ENCODE measurements around the gene ZNF784.

Gene ZNF784

GRCh38 chr19:55617426-55617825, 6.9 kb downstream of the ZNF784 start:
- no peak for DNase-seq

GRCh38 chr19:55616395-55616875, 7.9 kb downstream of the ZNF784 start:
- no peak for DNase-seq

GRCh38 chr19:55615543-55616394, 8.6 kb downstream of the ZNF784 start:
- DNase-seq = no peak

GRCh38 chr19:55614711-55615542, 9.4 kb downstream of the ZNF784 start:
- no peak for DNase-seq

GRCh38 chr19:55613930-55614710, 10.2 kb downstream of the ZNF784 start:
- DNase-seq = no peak

- no peak for DNase-seq
These were observed 11.0 kb downstream of the ZNF784 start for GRCh38 chr19:55613396-55613795.

- no peak for DNase-seq
These were observed 12.3 kb downstream of the ZNF784 start for GRCh38 chr19:55611983-55612645.

GRCh38 chr19:55611300-55611982, 12.9 kb downstream of the ZNF784 start:
- no peak for DNase-seq

GRCh38 chr19:55609326-55609725, 15.0 kb downstream of the ZNF784 start:
- DNase-seq = no peak

- DNase-seq = no peak
These were observed 17.5 kb downstream of the ZNF784 start for GRCh38 chr19:55606817-55607216.

GRCh38 chr19:55606471-55606787, 17.9 kb downstream of the ZNF784 start:
- no peak for DNase-seq

GRCh38 chr19:55605637-55606470, 18.5 kb downstream of the ZNF784 start, which contains the start of gene ZNF865:
ZNF865 (plus strand) TSS chr19:55605647; CDS start chr19:55613619, 7,972 bp downstream.
- DNase-seq = peak; percentile 53

- DNase-seq = peak; percentile 98
These were observed 19.1 kb downstream of the ZNF784 start for GRCh38 chr19:55605207-55605636.

- no peak for DNase-seq
These were observed 20.6 kb downstream of the ZNF784 start for GRCh38 chr19:55603581-55604292.

GRCh38 chr19:55603115-55603514, 21.3 kb downstream of the ZNF784 start:
- DNase-seq = no peak

GRCh38 chr19:55602104-55603001, 22.0 kb downstream of the ZNF784 start:
- no peak for DNase-seq

- no peak for DNase-seq
These were observed 23.3 kb downstream of the ZNF784 start for GRCh38 chr19:55601084-55601483.

- no peak for DNase-seq
These were observed 23.7 kb downstream of the ZNF784 start for GRCh38 chr19:55600662-55601028.

Measured in NCI-H2029 (cell line).